MCF 10A (cell line): ENCODE results near the gene ZNF14. TPM values are rescaled to one million over a fixed set of nuclear protein-coding genes. Genes with fewer than 3 reads are reported as not detected.
"Not testable (repeated sequence)": the region's sequence is repeated elsewhere in the genome, so short reads cannot be mapped to it uniquely, and the experiment has no call there.

Experiments
- BruUV-seq: library from RNA; stranded (reverse); fragments of 400-500 nt; replicated peaks from 2 replicates; lab custom pipeline; 2021; lab: Mats Ljungman, UMichigan
- CTCF ChIA-PET: fragments of 300-600 bp; sonication (Branson Sonifier 250); formaldehyde crosslinking; extraction: SDS; loops from one replicate; lab custom pipeline; 2021; ENCODE audit warnings: antibody characterized with exemption, inconsistent platforms; lab: Yijun Ruan, JAX
- POLR2A ChIA-PET: fragments of 300-600, 350-650 bp; sonication (Branson Sonifier 250); formaldehyde crosslinking; extraction: SDS; loops from one replicate; lab custom pipeline; 2020; ENCODE audit warnings: antibody characterized with exemption, inconsistent platforms; lab: Yijun Ruan, JAX
- DNase-seq: peaks from one replicate; pipeline ENCODE4 v3.0.0-alpha.2; 2018; ENCODE audit not compliant: unreplicated experiment
- H3K27ac Mint-ChIP-seq: one replicate; pipeline ENCODE4 v1.8.0; 2022; ENCODE audit warnings: mild to moderate bottlenecking, low read depth, mixed read lengths; ENCODE audit not compliant: unreplicated experiment
- H3K27me3 Mint-ChIP-seq: one replicate; pipeline ENCODE4 v1.8.0; 2022; ENCODE audit warnings: mixed read lengths; ENCODE audit not compliant: insufficient read depth, unreplicated experiment
- H3K36me3 Mint-ChIP-seq: one replicate; pipeline ENCODE4 v1.8.0; 2022; ENCODE audit warnings: mild to moderate bottlenecking, moderate library complexity, mixed read lengths; ENCODE audit not compliant: insufficient read depth, unreplicated experiment
- H3K4me1 Mint-ChIP-seq: one replicate; pipeline ENCODE4 v1.8.0; 2022; ENCODE audit warnings: mixed read lengths; ENCODE audit not compliant: insufficient read depth, unreplicated experiment
- H3K4me3 Mint-ChIP-seq: one replicate; pipeline ENCODE4 v1.8.0; 2022; ENCODE audit warnings: mild to moderate bottlenecking, moderate library complexity, mixed read lengths; ENCODE audit not compliant: unreplicated experiment
- H3K9me3 Mint-ChIP-seq: one replicate; pipeline ENCODE4 v1.8.0; 2022; ENCODE audit warnings: mixed read lengths; ENCODE audit not compliant: unreplicated experiment
- CTCF ChIP-seq: fragments of 200-600 bp; IDR thresholded peaks from one replicate; pipeline ENCODE4 v1.8.0; 2022; ENCODE audit warnings: antibody characterized with exemption, mild to moderate bottlenecking; ENCODE audit not compliant: unreplicated experiment
- intact Hi-C: fragments of 100-400 bp; cut with micrococcal nuclease; formaldehyde crosslinking; loops from 2 replicates; pipeline ENCODE4 v1.14.1; 2022
- total RNA-seq: library from RNA; stranded (reverse); gene quantifications from 2 replicates; pipeline ENCODE4 v1.2.3, GENCODE V29; 2022

The ZNF14 gene
- total RNA-seq, 1 experiment from 2014 or later = 3.5 TPM

GRCh38 chr19:19744641-19745040, 11.7 kb upstream of the ZNF14 start:
- H3K27me3 Mint-ChIP-seq = no peaks in the 10 kb centered on the region
- no peak for DNase-seq
- ChIA-PET CTCF (no interaction called here), POLR2A (no interaction called here)
- H3K27ac Mint-ChIP-seq = no peak overlapping the region
- no TSS peak for BruUV-seq
- H3K4me1 Mint-ChIP-seq = no peaks in the 10 kb centered on the region
- H3K36me3 Mint-ChIP-seq = no peaks in the 10 kb centered on the region
- no peak overlapping the region for H3K4me3 Mint-ChIP-seq
- intact Hi-C loops = no loop called here
- peaks cover 22% of the 10 kb centered on the region for H3K9me3 Mint-ChIP-seq
- TF ChIP-seq CTCF = no peak

- H3K36me3 Mint-ChIP-seq, H3K27ac Mint-ChIP-seq, H3K4me1 Mint-ChIP-seq, BruUV-seq, H3K27me3 Mint-ChIP-seq, H3K4me3 Mint-ChIP-seq, CTCF ChIA-PET, intact Hi-C loops, DNase-seq: not testable (repeated sequence)
- POLR2A ChIA-PET = interaction anchor here (0.7 kb wide), 1 partner anchor 11 kb away, joined by 3 read pairs; the partner anchor contains the start of gene ZNF14
- H3K9me3 Mint-ChIP-seq = peaks cover 27% of the 10 kb centered on the region
Observed at GRCh38 chr19:19743921-19744320, 11.0 kb upstream of the ZNF14 start.

GRCh38 chr19:19743176-19743575, 10.3 kb upstream of the ZNF14 start:
- Mint-ChIP-seq H3K4me3 (no peak overlapping the region), H3K36me3 (no peaks in the 10 kb centered on the region), H3K27me3 (no peaks in the 10 kb centered on the region), H3K4me1 (no peaks in the 10 kb centered on the region), H3K27ac (no peak overlapping the region), H3K9me3 (peaks cover 24% of the 10 kb centered on the region)
- DNase-seq = no peak
- POLR2A ChIA-PET = no interaction called here
- no peak for TF ChIP-seq CTCF
- CTCF ChIA-PET = interaction anchor here (0.5 kb wide), 1 partner anchor 193 kb away, joined by 3 read pairs; no protein-coding TSS in a partner anchor
- intact Hi-C loops = no loop called here
- BruUV-seq = no TSS peak

GRCh38 chr19:19742773-19743172, 9.9 kb upstream of the ZNF14 start:
- ChIA-PET POLR2A (no interaction called here), CTCF (interaction anchor here (0.5 kb wide), 1 partner anchor 194 kb away, joined by 3 read pairs; no protein-coding TSS in a partner anchor)
- Mint-ChIP-seq H3K4me1 (no peaks in the 10 kb centered on the region), H3K27me3 (no peaks in the 10 kb centered on the region), H3K9me3 (peaks cover 24% of the 10 kb centered on the region), H3K36me3 (no peaks in the 10 kb centered on the region), H3K27ac (no peak overlapping the region), H3K4me3 (no peak overlapping the region)
- TF ChIP-seq CTCF = no peak
- BruUV-seq = no TSS peak
- intact Hi-C loops = no loop called here
- DNase-seq = no peak
